HS-5 (cell line): ENCODE results near the gene PPP2R2D.

Experiments
- DNase-seq: peaks from one replicate; pipeline ENCODE4 v3.0.0-alpha.2; 2012; ENCODE audit warnings: low read depth

The PPP2R2D gene

DNA sequence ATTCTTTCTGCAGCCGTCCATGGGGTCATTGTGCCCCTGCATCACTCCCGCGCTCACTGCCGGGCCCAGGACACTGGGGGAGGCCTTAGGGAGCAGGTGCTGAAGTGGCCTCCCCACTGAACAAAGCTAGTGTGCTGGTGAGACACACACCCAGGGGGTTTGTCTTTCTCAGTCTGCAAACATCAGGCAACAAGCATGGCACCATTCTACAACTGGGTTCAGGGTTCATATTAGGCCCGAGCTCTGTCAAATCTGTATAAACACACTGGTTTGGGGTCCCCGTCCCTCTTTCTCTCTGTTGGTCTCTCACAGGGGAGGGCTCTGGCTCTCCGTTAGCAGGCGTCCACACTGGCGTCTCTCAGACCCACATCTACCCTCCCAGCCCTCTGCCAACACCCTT is 11.1 kb upstream of the PPP2R2D start:
- no peak for DNase-seq

- no peak for DNase-seq
These were observed 10.3 kb upstream of the PPP2R2D start for GRCh38 chr10:131890276-131891195.

DNA sequence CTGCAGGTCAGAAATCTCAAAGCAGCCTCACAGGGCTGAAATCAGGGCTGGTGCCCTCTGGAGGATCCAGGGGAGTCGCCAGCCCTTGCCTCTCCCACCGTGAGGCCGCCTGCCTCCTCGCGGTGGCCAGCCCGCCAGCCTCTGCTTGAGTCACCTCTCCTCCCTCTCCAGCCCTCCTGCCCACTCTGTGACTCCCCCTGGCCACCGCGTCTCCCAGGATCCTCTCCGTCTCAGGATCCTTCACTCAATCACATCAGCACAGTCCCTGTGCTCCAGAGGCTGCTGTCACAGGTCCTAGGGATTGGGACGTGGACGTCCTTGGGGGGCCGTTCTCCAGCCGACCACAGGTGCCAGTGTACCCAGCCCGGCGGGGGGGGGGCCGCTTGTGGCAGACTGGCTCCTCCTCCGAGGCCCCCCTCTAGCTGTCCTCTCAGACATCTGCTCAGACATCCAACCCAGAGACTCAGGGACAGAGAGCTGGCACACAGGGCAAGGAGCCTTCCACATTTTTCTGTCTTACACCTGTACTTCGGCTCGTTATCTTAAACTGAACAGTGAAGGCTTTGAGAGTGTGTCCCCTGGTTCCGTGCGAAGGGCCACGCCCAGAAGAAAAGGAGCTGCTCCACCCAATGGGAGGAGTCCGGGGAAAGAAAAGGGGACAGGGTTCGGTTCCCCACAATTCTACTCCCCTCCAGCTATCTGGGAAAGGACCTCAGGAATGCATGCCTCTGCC is 9.4 kb upstream of the PPP2R2D start:
- DNase-seq: no peak

DNA sequence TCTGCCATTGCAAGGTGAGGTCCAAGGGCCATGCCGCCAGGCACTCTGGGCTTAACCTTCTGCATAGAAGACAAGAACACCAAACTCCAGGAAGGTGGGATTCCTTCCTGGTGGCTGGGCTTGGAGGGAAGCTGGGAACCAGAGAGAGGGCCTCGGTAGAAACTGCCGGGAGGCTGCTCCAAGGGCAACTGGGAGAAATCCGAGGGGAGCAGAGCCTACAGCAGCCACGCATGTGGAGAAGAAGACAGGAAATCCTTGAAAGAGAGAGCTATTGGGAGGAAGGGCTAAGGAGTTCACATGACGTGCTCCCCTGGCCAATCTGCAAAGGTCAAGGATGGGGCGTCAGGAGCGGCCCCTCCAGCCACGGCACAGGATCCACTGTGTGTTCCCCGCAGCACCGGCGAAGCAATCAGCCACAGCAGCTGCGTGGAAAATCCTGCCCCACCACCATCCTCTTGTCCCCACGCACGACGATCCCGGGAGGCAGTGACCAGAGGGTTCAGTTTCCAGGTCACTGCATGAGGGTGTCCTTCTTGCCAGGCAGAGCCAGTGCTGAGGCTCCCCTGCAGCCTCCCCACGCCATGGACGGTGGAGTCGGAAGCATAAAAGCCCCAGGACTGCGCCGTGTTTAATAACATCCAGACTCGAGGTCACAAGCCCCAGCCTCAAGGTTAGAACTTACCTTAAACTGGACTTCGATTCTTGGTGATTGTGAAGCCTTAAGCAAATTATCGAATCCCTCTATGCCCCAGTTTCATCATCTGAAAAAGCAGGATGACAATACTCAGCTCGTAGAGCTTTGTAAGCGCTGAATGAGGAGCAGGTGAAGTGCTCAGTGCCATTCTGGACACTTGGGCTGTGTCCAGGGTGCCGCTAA is 8.6 kb upstream of the PPP2R2D start:
- DNase-seq: no peak

GRCh38 chr10:131892806-131893675 is 7.8 kb upstream of the PPP2R2D start:
- DNase-seq: no peak

DNA sequence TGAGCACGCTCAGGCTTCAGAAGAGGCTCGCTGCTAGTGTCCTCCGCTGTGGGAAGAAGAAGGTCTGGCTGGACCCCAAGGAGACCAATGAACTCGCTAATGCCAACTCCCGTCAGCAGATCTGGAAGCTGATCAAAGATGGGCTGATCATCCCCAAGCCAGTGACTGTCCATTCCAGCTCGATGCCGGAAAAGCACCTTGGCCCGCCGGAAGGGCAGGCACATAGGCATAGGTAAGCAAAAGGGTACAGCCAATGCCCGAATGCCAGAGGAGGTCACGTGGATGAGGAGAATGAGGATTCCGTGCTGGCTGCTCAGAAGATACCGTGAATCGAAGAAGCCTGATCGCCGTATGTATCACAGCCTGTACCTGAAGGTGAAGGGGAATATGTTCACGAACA is 5.7 kb upstream of the PPP2R2D start:
- DNase-seq: no peak

GRCh38 chr10:131896403-131896802 is 4.4 kb upstream of the PPP2R2D start:
- DNase-seq: no peak

DNA sequence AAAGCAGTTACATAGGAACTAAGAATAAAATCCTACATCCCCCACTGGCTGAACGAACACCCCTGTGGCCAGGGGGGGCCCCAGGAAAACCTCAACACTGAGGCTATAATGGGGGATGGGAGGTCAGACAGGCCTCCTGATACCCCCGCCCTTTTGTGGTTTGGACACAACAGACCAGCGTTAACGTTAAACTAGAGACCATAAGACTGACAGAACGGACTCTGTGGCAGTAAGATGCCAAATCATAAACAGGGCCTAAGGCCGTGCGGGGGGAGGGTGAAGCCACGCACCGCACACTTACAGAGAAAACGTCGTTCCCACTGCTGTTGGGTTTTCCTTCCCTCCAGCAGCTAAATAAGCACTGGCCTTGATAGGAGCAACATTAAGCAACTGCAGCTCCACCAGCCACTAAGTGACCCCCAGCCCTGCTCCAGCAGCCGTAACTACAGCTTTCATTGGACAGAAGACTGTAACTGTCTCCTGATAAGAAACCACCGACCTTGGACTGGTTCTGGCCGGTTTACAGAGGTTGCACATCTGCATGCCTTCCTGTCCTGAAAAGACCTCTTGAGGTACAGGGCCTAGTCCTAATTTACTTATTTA is 3.4 kb upstream of the PPP2R2D start:
- DNase-seq: no peak

GRCh38 chr10:131898061-131898460 is 2.7 kb upstream of the PPP2R2D start:
- DNase-seq: no peak

GRCh38 chr10:131898713-131899112 is 2.1 kb upstream of the PPP2R2D start:
- DNase-seq: no peak

DNA sequence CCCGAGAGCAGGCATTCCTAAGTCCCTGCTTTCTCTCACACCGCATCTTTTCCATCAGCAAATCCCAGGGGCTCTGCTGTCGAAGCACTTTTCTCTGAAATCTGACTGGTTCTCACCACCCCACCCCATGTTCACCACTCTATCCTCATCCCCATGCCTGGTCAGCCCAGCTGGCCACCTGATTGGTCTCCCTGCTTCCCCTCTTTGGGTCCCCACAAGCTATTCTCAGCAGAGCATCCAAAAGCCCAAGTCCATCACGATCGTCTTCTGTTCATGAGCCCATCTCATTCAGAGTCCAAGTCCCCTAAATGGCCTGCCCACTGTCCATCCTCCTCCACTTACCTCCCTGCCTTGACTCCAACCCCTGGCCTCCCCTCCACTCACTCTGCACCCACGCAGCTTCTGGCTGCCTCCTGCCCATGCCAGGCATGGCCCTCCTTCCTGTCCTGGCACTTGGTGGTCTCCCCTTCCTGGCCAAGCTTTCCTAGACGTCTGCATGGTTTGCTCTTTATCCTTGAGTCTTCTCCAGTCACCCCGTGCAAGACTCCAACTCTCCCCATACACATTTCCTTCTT is 1.6 kb upstream of the PPP2R2D start:
- DNase-seq: no peak

DNA sequence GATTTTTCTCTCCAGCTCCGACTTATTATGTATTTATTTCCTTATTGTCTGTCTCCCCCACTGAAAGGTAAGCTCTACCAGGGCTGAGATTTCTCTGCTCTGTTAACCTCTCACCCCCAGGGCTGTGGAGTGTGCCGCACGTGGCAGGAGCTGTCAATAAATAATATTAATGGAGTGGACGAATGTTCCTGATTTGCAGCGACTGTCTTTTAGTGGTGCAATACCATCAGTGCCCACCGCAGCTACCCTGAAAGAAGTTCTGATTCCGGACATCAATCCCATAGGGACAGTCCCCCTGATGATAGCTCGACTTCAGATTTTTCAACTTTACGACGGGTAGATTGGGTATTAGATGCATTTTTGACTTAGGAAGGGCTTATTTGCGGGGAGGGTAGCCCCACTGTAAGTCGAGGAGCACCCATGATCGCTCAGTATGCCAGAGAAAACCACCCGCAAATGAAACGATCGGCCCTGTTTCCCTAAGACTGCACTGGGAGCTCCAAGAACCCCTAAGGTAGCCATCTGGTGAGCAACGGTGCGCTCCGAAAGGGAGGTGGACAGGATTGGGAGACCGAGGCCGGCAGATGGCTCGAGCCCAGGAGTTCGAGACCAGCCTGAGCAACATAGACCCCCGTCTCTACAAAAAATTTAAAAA is 986 bp upstream of the PPP2R2D start:
- no peak for DNase-seq

- no peak for DNase-seq
These were observed 497 bp downstream of the PPP2R2D start for GRCh38 chr10:131901181-131901829.

DNA sequence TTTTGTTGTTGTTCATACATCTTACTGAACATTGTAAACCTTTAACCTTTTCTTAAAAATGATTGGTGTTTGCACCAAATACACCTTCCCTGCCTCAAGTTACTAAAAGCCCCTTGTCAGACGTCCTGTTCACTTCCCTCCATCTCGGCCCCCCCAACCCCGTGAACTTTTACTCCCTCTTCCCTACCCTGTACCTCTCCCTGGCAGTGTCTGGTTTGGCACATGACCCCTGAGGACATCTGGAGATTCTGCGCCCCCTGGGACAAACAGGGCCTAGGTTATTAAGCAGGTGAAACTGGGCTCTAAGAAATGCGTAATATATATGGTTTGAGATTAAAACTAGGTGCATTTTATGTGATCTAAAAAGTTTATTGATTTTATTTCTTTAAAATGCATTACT is 1.4 kb downstream of the PPP2R2D start:
- no peak for DNase-seq

DNA sequence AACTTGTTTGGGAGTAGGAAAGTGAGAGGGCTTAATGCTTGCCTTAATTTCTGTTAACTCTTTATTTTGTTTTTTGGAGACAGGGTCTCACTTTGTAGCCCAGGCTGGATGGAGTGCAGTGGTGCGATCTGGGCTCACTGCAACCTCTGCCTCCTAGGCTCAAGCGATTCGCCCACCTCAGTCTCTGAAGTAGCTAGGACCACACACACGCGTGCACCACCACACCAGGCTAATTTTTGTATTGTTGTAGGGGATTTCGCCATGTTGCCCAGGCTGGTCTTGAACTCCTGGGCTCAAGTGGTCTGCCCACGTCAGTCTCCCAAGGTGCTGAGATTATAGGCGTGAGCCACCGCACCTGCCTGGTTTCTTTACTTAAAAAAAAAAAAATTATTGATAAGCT is 1.9 kb downstream of the PPP2R2D start:
- DNase-seq: no peak

DNA sequence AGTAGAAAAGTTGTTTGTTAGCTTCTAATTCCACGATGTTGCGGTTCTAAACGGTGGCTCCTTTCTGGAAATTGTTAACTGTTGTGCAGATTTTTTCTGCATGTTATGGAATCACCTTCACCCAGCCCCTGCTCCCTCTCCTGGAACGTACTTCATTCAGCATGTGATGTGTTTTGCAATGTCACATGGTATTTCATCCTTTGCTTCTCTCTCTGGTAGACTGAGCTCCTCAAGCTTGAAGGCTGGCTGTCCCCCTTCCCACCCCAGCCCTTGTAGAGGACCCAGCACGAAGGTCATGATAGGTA is 4.4 kb downstream of the PPP2R2D start:
- no peak for DNase-seq

DNA sequence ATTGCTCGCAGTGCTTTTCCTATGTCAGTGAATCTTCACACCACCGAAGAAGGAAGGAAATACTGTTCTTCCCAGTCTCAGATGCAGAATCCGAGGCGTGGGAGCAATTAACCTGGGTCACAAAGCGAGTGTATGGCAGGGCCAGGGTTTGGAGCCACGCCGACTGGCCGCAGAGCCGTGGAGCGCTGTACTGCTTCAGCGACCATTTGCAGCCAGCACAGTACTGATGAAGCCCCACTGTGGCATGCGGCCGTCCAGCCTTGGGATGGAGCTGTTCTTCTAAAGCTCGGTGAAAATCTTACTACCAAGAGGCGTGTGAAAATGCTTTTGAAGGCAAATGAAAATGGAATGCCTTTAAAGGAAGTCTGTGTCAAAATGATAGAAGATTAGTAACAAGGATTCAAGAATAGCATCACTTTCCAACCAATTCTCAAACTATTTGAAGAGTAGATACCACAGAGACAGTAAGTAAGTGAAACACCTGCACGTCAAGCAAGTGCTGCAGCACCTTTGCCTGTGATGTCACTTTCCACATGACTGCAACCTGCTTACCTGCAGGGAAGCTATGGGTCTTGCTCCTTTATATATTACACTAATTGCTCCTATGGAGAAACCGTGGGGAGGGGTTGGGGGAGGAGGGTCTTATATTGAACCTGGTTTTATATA is 4.9 kb downstream of the PPP2R2D start:
- no peak for DNase-seq

DNA sequence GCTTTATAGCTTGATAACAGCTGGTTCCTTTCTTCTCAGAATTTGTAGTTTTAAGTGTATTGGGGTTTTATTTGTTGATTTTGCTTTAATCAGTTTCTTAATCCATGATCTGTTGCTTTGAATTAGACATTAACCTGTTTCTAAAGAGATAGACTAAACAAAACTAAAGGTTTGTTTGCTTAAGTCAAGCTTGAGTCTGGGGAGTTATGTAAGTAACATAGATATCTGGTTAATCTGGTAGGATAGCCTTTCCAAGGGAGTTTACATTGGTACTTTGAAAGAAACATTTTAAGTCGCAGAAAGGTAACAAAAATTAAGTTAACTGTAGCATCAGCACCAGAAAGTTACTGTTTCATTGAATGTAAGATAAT is 5.4 kb downstream of the PPP2R2D start:
- DNase-seq: no peak

- DNase-seq: no peak
These were observed 6.9 kb downstream of the PPP2R2D start for GRCh38 chr10:131907679-131908078.
